SJSA1 (cell line): ENCODE data around the gene RHBDF2. TPM values are rescaled to one million over a fixed set of nuclear protein-coding genes. Genes with fewer than 3 reads are reported as not detected.
"Not testable (repeated sequence)": the region's sequence is repeated elsewhere in the genome, so short reads cannot be mapped to it uniquely, and the experiment has no call there.

Source experiments
- DNase-seq, 2 experiments: peaks; one replicate each; pipeline ENCODE4 v3.0.0-alpha.2; 2015 to 2020; ENCODE audit warnings: low spot score in 2 of 2, low read depth in 1 of 2
- H3K27ac ChIP-seq: fragments of 250-450 bp; sonication (Bioruptor Pico); 2 replicates; pipeline ENCODE4 v1.5.1; 2020; ENCODE audit warnings: mild to moderate bottlenecking, moderate library complexity
- H3K27me3 ChIP-seq: fragments of 250-450 bp; sonication (Bioruptor Pico); replicated peaks from 2 replicates; pipeline ENCODE4 v1.5.1; 2020; ENCODE audit warnings: mild to moderate bottlenecking, moderate library complexity
- H3K36me3 ChIP-seq: fragments of 250-450 bp; sonication (Bioruptor Pico); 2 replicates; pipeline ENCODE4 v1.5.1; 2020; ENCODE audit warnings: mild to moderate bottlenecking
- H3K4me1 ChIP-seq: fragments of 250-450 bp; sonication (Bioruptor Pico); replicated peaks from 2 replicates; pipeline ENCODE4 v1.6.1; 2021; ENCODE audit warnings: mild to moderate bottlenecking
- H3K4me3 ChIP-seq: fragments of 250-450 bp; sonication (Bioruptor Pico); 2 replicates; pipeline ENCODE4 v1.5.1; 2020; ENCODE audit warnings: mild to moderate bottlenecking
- H3K9me3 ChIP-seq: fragments of 250-450 bp; sonication (Bioruptor Pico); replicated peaks from 2 replicates; pipeline ENCODE4 v1.5.1; 2020; ENCODE audit warnings: mild to moderate bottlenecking
- total RNA-seq: library from RNA; depleted of rRNA; stranded (reverse); fragments of >200 nt; shearing (Covaris generic); gene quantifications from 2 replicates; pipeline ENCODE4 v1.2.3, GENCODE V29; 2014

RHBDF2 gene
- total RNA-seq, 1 experiment from 2014 or later, result 5.8 TPM

- H3K27me3 ChIP-seq, result no peaks in the 10 kb centered on the region
- no peaks in the 10 kb centered on the region for H3K9me3 ChIP-seq
- no peak overlapping the region for H3K27ac ChIP-seq
- H3K4me3 ChIP-seq, result no peak overlapping the region
- H3K4me1 ChIP-seq, result peaks cover 23% of the 10 kb centered on the region
- H3K36me3 ChIP-seq, result no peaks in the 10 kb centered on the region
- no peak for DNase-seq
Observed at GRCh38 chr17:76511668-76512365, 10.6 kb upstream of the RHBDF2 start.

- Histone ChIP-seq H3K36me3 (no peaks in the 10 kb centered on the region), H3K4me1 (peaks cover 19% of the 10 kb centered on the region), H3K9me3 (no peaks in the 10 kb centered on the region), H3K27me3 (no peaks in the 10 kb centered on the region), H3K27ac (no peak overlapping the region), H3K4me3 (no peak overlapping the region)
- DNase-seq, result no peak
Observed at GRCh38 chr17:76510831-76511244, 9.6 kb upstream of the RHBDF2 start.

- not testable (repeated sequence) for H3K9me3 ChIP-seq, DNase-seq, H3K36me3 ChIP-seq, H3K4me1 ChIP-seq, H3K27me3 ChIP-seq, H3K27ac ChIP-seq, H3K4me3 ChIP-seq
Observed at GRCh38 chr17:76508472-76509063, 7.3 kb upstream of the RHBDF2 start.

GRCh38 chr17:76506408-76507345, 5.5 kb upstream of the RHBDF2 start:
- H3K27me3 ChIP-seq, result no peaks in the 10 kb centered on the region
- H3K4me1 ChIP-seq, result peaks cover 8% of the 10 kb centered on the region
- no peaks in the 10 kb centered on the region for H3K9me3 ChIP-seq
- H3K36me3 ChIP-seq, result no peaks in the 10 kb centered on the region
- H3K27ac ChIP-seq, result no peak overlapping the region
- peak; percentile 81 to 82 for DNase-seq
- H3K4me3 ChIP-seq, result no peak overlapping the region

- Histone ChIP-seq H3K36me3 (no peaks in the 10 kb centered on the region), H3K9me3 (no peaks in the 10 kb centered on the region), H3K4me1 (peaks cover 30% of the 10 kb centered on the region), H3K27me3 (no peaks in the 10 kb centered on the region), H3K4me3 (no peak overlapping the region), H3K27ac (no peak overlapping the region)
- DNase-seq, result no peak
Observed at GRCh38 chr17:76504117-76504516, 2.9 kb upstream of the RHBDF2 start.

GRCh38 chr17:76502341-76503211, 1.4 kb upstream of the RHBDF2 start:
- Histone ChIP-seq H3K27me3 (no peaks in the 10 kb centered on the region), H3K4me3 (no peak overlapping the region), H3K4me1 (peaks cover 45% of the 10 kb centered on the region), H3K27ac (no peak overlapping the region), H3K36me3 (no peaks in the 10 kb centered on the region), H3K9me3 (no peaks in the 10 kb centered on the region)
- no peak for DNase-seq

GRCh38 chr17:76501827-76502307, 644 bp upstream of the RHBDF2 start:
- Histone ChIP-seq H3K4me3 (peak overlapping the region; percentile 57), H3K27me3 (no peaks in the 10 kb centered on the region), H3K4me1 (peaks cover 49% of the 10 kb centered on the region), H3K9me3 (no peaks in the 10 kb centered on the region), H3K36me3 (no peaks in the 10 kb centered on the region), H3K27ac (0 out of 2 replicates have a peak overlapping the region, but pooled peaks have one; percentile 5)
- no peak for DNase-seq

GRCh38 chr17:76500747-76501017, 541 bp downstream of the RHBDF2 start:
- Histone ChIP-seq H3K4me3 (peak overlapping the region; percentile 57), H3K27ac (no peak overlapping the region), H3K4me1 (peaks cover 49% of the 10 kb centered on the region)

GRCh38 chr17:76500074-76500746, 1.0 kb downstream of the RHBDF2 start:
- Histone ChIP-seq H3K4me3 (peak overlapping the region; percentile 57), H3K36me3 (no peaks in the 10 kb centered on the region), H3K9me3 (no peaks in the 10 kb centered on the region), H3K4me1 (peaks cover 49% of the 10 kb centered on the region), H3K27me3 (no peaks in the 10 kb centered on the region), H3K27ac (no peak overlapping the region)
- DNase-seq, result no peak

More at GRCh38 chr17:76500747-76501017, 541 bp downstream of the RHBDF2 start:
- Histone ChIP-seq H3K9me3 (no peaks in the 10 kb centered on the region), H3K36me3 (no peaks in the 10 kb centered on the region), H3K27me3 (no peaks in the 10 kb centered on the region)
- no peak for DNase-seq

GRCh38 chr17:76499267-76499667, 2.0 kb downstream of the RHBDF2 start:
- peaks cover 49% of the 10 kb centered on the region for H3K4me1 ChIP-seq
- H3K9me3 ChIP-seq, result no peaks in the 10 kb centered on the region
- H3K4me3 ChIP-seq, result no peak overlapping the region
- DNase-seq, result peak; percentile 53 to 74
- peak overlapping the region; percentile 58; the same call in 1 of the 2 replicates for H3K27ac ChIP-seq
- no peaks in the 10 kb centered on the region for H3K27me3 ChIP-seq
- H3K36me3 ChIP-seq, result no peaks in the 10 kb centered on the region

GRCh38 chr17:76498876-76499251, 2.4 kb downstream of the RHBDF2 start:
- peak overlapping the region; percentile 58 for H3K27ac ChIP-seq
- H3K27me3 ChIP-seq, result no peaks in the 10 kb centered on the region
- no peak for DNase-seq
- H3K4me3 ChIP-seq, result no peak overlapping the region
- H3K36me3 ChIP-seq, result no peaks in the 10 kb centered on the region
- no peaks in the 10 kb centered on the region for H3K9me3 ChIP-seq
- H3K4me1 ChIP-seq, result peaks cover 49% of the 10 kb centered on the region

GRCh38 chr17:76497979-76498875, 3.0 kb downstream of the RHBDF2 start:
- peaks cover 54% of the 10 kb centered on the region for H3K4me1 ChIP-seq
- peak; percentile 87 to 96 for DNase-seq
- H3K27me3 ChIP-seq, result no peaks in the 10 kb centered on the region
- H3K4me3 ChIP-seq, result no peak overlapping the region; the same call in 1 of the 2 replicates
- no peaks in the 10 kb centered on the region for H3K9me3 ChIP-seq
- H3K36me3 ChIP-seq, result no peaks in the 10 kb centered on the region
- H3K27ac ChIP-seq, result peak overlapping the region; percentile 58
